Measurements from ENCODE around the gene CYB5A. TPM values are rescaled to one million over a fixed set of nuclear protein-coding genes. Genes with fewer than 3 reads are reported as not detected.

Gene CYB5A
- total and polyA plus RNA-seq, 9 of the 15 experiments (the other 6 are each of a cell fraction or from before 2014, with no cell fraction given) = 11.9 to 22.6 (median 14.1) TPM

GRCh38 chr18:74259347-74259746 lies 32.4 kb downstream of the CYB5A start (continued):
- TF ChIP-seq TSHZ1 (CRISPR knock-in tag; IDR thresholded peaks at IDR 0.05) = no peak

GRCh38 chr18:74257083-74257482 lies 34.7 kb downstream of the CYB5A start:
- no peaks in the 10 kb centered on the region for H3K36me3 ChIP-seq (ENCODE audit: control insufficient read depth, insufficient read depth, low read length)
- H3K79me2 ChIP-seq (ENCODE audit: control insufficient read depth, insufficient read depth, low read length) = no peaks in the 10 kb centered on the region
- in situ Hi-C loops (cut with MboI) = no loop called here
- H2AFZ ChIP-seq (ENCODE audit: low read depth, low read length) = peak overlapping the region; percentile 44; the same call in 1 of the 2 replicates
- ATAC-seq (peak; percentile 36; the same call in 1 of the 3 replicates), DNase-seq (ENCODE audit: extremely low read depth in 1 of 4, low spot score in 3 of 4) (no peak), FAIRE-seq (no peak)
- no TSS peak for BruUV-seq (replicated peaks)
- no peak overlapping the region for H3K27ac ChIP-seq (ENCODE audit: extremely low read depth, low read depth, low read length)
- no peak overlapping the region for H3K4me2 ChIP-seq (ENCODE audit: insufficient read depth, low read length)
- ChIA-PET POLR2A (no interaction called here), CTCF (ENCODE audit: low intra/inter-chr PET ratio) (no interaction called here)
- no peak overlapping the region for H3K9ac ChIP-seq (ENCODE audit: insufficient read depth in 1 of 2, low read depth in 2 of 2, low read length in 2 of 2)
- TF ChIP-seq MEIS2 (IDR thresholded peaks at IDR 0.05; ENCODE audit: partially characterized antibody) (peak; percentile 22), MTA1 (IDR thresholded peaks at IDR 0.05; ENCODE audit: borderline replicate concordance) (no peak), SIX5 (IDR thresholded peaks at IDR 0.05; ENCODE audit: borderline replicate concordance in 1 of 2, insufficient read depth in 1 of 2, low read depth in 1 of 2, low read length in 2 of 2) (no peak)
- H3K9me1 ChIP-seq (ENCODE audit: control insufficient read depth, insufficient read depth, low read length) = no peaks in the 10 kb centered on the region
- H3K9me3 ChIP-seq (replicated peaks; ENCODE audit: control insufficient read depth, insufficient read depth, low read depth, low read length) = no peaks in the 10 kb centered on the region
- no peaks in the 10 kb centered on the region for H4K20me1 ChIP-seq (replicated peaks; ENCODE audit: control insufficient read depth, insufficient read depth, low read length)
- WGBS (ENCODE audit: insufficient coverage, low coverage, missing lambda C conversion rate) = 23% methylated on average over 7 of the region's 7 CpGs
- intact Hi-C loops (cut with micrococcal nuclease) = no loop called here
- no peak overlapping the region for H3K4me3 ChIP-seq
- H3K27me3 ChIP-seq (ENCODE audit: control insufficient read depth in 2 of 2, insufficient read depth in 2 of 2, low read length in 2 of 2) = no peaks in the 10 kb centered on the region
- peaks cover 4 to 28% of the 10 kb centered on the region in 2 experiments; a peak in 4 of 5 replicates for H3K4me1 ChIP-seq (replicated peaks in 1 of 2; ENCODE audit: control insufficient read depth in 2 of 2, insufficient read depth in 2 of 2, low read length in 2 of 2)
